RWPE2 (cell line): ENCODE measurements around the gene CAMK2B.

Experiments
- ATAC-seq: fragments of 200-7000 bp; cut with Tn5 transposase; 3 replicates; pipeline ENCODE4 v1.9.1; 2021; ENCODE audit warnings: low read depth
- DNase-seq: peaks from one replicate; pipeline ENCODE4 v3.0.0-alpha.2; 2020; ENCODE audit warnings: low spot score
- H3K27ac ChIP-seq: fragments of 450-650 bp; 2 replicates; pipeline ENCODE4 v1.5.1; 2017; ENCODE audit warnings: mild to moderate bottlenecking; ENCODE audit not compliant: poor library complexity, severe bottlenecking
- H3K27me3 ChIP-seq: fragments of 250-450 bp; sonication (Bioruptor Pico); 2 replicates; pipeline ENCODE4 v1.5.1; 2021; ENCODE audit warnings: mild to moderate bottlenecking, moderate library complexity; ENCODE audit not compliant: insufficient read depth, poor library complexity, severe bottlenecking
- H3K36me3 ChIP-seq: fragments of 250-450 bp; sonication (Bioruptor Pico); 2 replicates; pipeline ENCODE4 v1.5.1; 2020; ENCODE audit warnings: low read depth, mild to moderate bottlenecking, moderate library complexity
- H3K4me1 ChIP-seq: fragments of 250-450 bp; sonication (Bioruptor Pico); 2 replicates; pipeline ENCODE4 v1.5.1; 2021; ENCODE audit warnings: mild to moderate bottlenecking, moderate library complexity; ENCODE audit not compliant: insufficient read depth, poor library complexity, severe bottlenecking
- H3K4me3 ChIP-seq: fragments of 250-450 bp; sonication (Bioruptor Pico); 2 replicates; pipeline ENCODE4 v1.5.1; 2021; ENCODE audit warnings: mild to moderate bottlenecking, moderate library complexity; ENCODE audit not compliant: severe bottlenecking
- H3K9me3 ChIP-seq: fragments of 250-450 bp; sonication (Bioruptor Pico); 2 replicates; pipeline ENCODE4 v1.5.1; 2021; ENCODE audit warnings: mild to moderate bottlenecking, moderate library complexity; ENCODE audit not compliant: severe bottlenecking
- TF ChIP-seq, protein P1 (sequence below): fragments of 450-650 bp; IDR thresholded peaks from one replicate; pipeline ENCODE4 v1.5.1; 2017; ENCODE audit warnings: mild to moderate bottlenecking, moderate library complexity; ENCODE audit not compliant: poor library complexity, severe bottlenecking

Gene CAMK2B

DNA sequence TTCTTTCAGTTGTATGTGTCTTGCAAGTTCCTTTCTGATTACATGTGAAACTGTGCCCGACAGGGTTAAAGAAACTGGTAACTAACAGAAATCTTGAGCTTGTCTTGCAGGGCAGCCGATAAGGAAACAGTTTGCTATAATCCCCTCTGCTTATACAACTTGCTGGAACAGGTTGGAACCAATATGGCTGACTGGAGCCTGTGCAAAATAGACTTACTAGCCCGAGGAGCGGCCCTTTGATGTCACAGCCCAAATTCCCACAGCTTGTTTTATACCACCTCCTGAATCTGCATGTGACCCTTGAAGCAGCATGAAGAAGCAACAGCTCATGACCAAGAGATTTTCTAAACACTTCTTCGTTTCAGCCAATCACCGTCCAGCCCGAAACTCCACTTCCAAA is 127.9 kb downstream of the CAMK2B start:
- H3K36me3 ChIP-seq = 0 out of 2 replicates have a peak, but pooled peaks cover 2% of the 10 kb centered on the region
- H3K4me1 ChIP-seq = peaks cover 5% of the 10 kb centered on the region
- ATAC-seq (no peak), DNase-seq (peak; percentile 6)
- H3K4me3 ChIP-seq = no peak overlapping the region
- TF ChIP-seq, protein P1, sequence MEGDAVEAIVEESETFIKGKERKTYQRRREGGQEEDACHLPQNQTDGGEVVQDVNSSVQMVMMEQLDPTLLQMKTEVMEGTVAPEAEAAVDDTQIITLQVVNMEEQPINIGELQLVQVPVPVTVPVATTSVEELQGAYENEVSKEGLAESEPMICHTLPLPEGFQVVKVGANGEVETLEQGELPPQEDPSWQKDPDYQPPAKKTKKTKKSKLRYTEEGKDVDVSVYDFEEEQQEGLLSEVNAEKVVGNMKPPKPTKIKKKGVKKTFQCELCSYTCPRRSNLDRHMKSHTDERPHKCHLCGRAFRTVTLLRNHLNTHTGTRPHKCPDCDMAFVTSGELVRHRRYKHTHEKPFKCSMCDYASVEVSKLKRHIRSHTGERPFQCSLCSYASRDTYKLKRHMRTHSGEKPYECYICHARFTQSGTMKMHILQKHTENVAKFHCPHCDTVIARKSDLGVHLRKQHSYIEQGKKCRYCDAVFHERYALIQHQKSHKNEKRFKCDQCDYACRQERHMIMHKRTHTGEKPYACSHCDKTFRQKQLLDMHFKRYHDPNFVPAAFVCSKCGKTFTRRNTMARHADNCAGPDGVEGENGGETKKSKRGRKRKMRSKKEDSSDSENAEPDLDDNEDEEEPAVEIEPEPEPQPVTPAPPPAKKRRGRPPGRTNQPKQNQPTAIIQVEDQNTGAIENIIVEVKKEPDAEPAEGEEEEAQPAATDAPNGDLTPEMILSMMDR = no peak
- H3K27ac ChIP-seq = no peak overlapping the region
- no peaks in the 10 kb centered on the region for H3K9me3 ChIP-seq
- H3K27me3 ChIP-seq = no peaks in the 10 kb centered on the region

DNA sequence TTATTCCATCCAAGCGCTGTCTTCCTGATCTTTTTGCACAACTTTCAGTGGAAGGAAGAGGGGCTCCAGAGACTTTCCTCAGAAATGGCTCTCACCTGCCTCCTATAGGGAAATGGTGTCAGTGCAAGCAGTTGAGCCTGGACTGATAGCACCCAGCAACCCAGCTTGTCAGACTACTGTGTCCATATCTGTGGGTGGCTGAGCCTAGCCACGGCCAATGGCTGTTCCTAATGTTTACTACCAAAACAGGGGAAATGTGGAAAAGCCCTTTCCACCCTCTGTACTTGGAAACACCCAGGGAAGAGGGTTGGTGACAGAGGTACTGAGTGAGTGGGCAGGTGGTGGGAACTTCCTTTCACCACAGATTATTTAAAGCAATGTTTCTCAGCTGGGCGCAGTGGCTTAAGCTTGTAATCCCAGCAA is 128.9 kb downstream of the CAMK2B start:
- DNase-seq (peak; percentile 6), ATAC-seq (no peak)
- TF ChIP-seq, protein P1 = peak; percentile 61
- H3K27ac ChIP-seq = no peak overlapping the region
- no peaks in the 10 kb centered on the region for H3K27me3 ChIP-seq
- no peak overlapping the region for H3K4me3 ChIP-seq
- H3K36me3 ChIP-seq = no peaks in the 10 kb centered on the region
- no peaks in the 10 kb centered on the region for H3K4me1 ChIP-seq
- no peaks in the 10 kb centered on the region for H3K9me3 ChIP-seq

GRCh38 chr7:44195889-44196288 is 129.5 kb downstream of the CAMK2B start:
- no peak overlapping the region for H3K4me3 ChIP-seq
- TF ChIP-seq, protein P1 = no peak
- no peak overlapping the region for H3K27ac ChIP-seq
- no peak for ATAC-seq
- no peaks in the 10 kb centered on the region for H3K9me3 ChIP-seq
- H3K27me3 ChIP-seq = no peaks in the 10 kb centered on the region
- peak; percentile 7 for DNase-seq
- no peaks in the 10 kb centered on the region for H3K4me1 ChIP-seq
- no peaks in the 10 kb centered on the region for H3K36me3 ChIP-seq

DNA sequence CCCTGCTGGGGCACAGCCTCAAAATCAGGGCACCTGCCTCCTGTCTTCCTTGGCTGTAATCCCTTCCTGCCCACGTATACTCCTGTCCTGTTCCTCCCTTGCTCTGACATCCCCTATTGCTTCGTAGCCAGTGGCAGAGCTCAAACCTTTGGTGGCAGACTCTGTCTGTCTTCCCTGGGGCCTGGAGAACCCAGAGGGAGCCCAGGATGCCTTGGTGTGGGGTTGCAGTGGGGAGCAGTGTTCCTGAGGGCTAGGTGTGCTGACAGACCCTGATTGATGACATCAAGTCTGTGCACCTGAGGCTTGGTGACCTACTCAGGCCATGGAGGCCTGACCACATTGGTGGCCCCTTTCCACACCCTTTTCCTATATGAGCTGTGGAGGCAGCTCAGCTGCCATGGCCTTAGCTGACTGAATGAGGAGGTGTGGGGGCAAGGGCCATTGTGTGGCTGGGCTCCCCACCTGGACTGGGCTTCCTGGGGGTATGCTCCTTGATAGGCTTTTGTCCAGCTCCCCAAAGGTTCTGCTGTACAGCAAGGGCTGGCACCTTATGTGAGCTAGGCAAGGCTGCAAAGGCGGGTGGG is 130.7 kb downstream of the CAMK2B start:
- H3K27ac ChIP-seq = no peak overlapping the region
- no peaks in the 10 kb centered on the region for H3K9me3 ChIP-seq
- no peaks in the 10 kb centered on the region for H3K4me1 ChIP-seq
- H3K27me3 ChIP-seq = no peaks in the 10 kb centered on the region
- DNase-seq = peak; percentile 31
- no peaks in the 10 kb centered on the region for H3K36me3 ChIP-seq
- ATAC-seq = no peak
- H3K4me3 ChIP-seq = no peak overlapping the region
- TF ChIP-seq, protein P1 = no peak

DNA sequence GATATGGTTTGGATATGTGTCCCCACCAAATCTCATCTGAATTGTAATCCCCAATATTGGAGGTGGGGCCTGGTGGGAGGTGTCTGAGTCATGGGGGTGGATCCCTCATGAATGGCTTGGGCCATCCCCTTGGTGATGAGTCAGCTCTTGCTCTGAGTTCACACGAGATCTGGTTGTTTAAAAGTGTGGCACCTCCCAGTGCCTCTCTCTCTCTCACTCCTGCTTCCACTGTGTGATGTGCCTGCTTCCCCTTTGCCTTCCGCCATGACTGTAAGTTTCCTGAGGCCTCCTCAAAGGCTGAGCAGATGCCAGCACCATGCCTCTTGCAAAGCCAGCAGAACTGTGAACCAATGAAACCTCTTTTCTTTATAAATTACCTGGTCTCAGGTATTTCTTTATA is 131.3 kb downstream of the CAMK2B start:
- Histone ChIP-seq H3K36me3 (no peaks in the 10 kb centered on the region), H3K27ac (no peak overlapping the region), H3K4me1 (no peaks in the 10 kb centered on the region), H3K27me3 (no peaks in the 10 kb centered on the region), H3K9me3 (no peaks in the 10 kb centered on the region), H3K4me3 (no peak overlapping the region)
- peak; percentile 37 for DNase-seq
- no peak for ATAC-seq
- TF ChIP-seq, protein P1 = no peak
